Measurements from ENCODE around the gene IPO11. TPM values are rescaled to one million over a fixed set of nuclear protein-coding genes. Genes with fewer than 3 reads are reported as not detected.
"Not testable (repeated sequence)": the region's sequence is repeated elsewhere in the genome, so short reads cannot be mapped to it uniquely, and the experiment has no call there.

Gene IPO11
- polyA plus RNA-seq, 1 donor from 2014 or later, result 5.7 TPM

- H3K27ac Mint-ChIP-seq, result no peak overlapping the region
- H3K4me1 Mint-ChIP-seq, result no peaks in the 10 kb centered on the region
- no peaks in the 10 kb centered on the region for H3K9me3 Mint-ChIP-seq
- H3K27me3 Mint-ChIP-seq, result no peaks in the 10 kb centered on the region
- H3K4me3 Mint-ChIP-seq, result no peak overlapping the region
- peaks cover 7% of the 10 kb centered on the region for H3K36me3 Mint-ChIP-seq
Measured at GRCh38 chr5:62514510-62515119, 102.1 kb downstream of the IPO11 start.

GRCh38 chr5:62520812-62521211, 108.2 kb downstream of the IPO11 start:
- H3K9me3 Mint-ChIP-seq, H3K27me3 Mint-ChIP-seq, H3K4me3 Mint-ChIP-seq: not testable (repeated sequence)
- peak overlapping the region in 1 of 3 donors; percentile 26 for H3K27ac Mint-ChIP-seq
- peaks cover 20% of the 10 kb centered on the region for H3K36me3 Mint-ChIP-seq
- H3K4me1 Mint-ChIP-seq, result peaks cover 7 to 17% (median 9%) of the 10 kb centered on the region in 3 donors

GRCh38 chr5:62521319-62521718, 108.8 kb downstream of the IPO11 start:
- H3K9me3 Mint-ChIP-seq, result no peaks in the 10 kb centered on the region
- peaks cover 20% of the 10 kb centered on the region for H3K36me3 Mint-ChIP-seq
- H3K4me3 Mint-ChIP-seq, result peak overlapping the region in 1 of 4 donors; percentile 25
- no peaks in the 10 kb centered on the region for H3K27me3 Mint-ChIP-seq
- H3K4me1 Mint-ChIP-seq, result peaks cover 7 to 17% (median 9%) of the 10 kb centered on the region in 3 donors
- H3K27ac Mint-ChIP-seq, result peak overlapping the region in 2 of 3 donors; percentile 26 to 82

DNA sequence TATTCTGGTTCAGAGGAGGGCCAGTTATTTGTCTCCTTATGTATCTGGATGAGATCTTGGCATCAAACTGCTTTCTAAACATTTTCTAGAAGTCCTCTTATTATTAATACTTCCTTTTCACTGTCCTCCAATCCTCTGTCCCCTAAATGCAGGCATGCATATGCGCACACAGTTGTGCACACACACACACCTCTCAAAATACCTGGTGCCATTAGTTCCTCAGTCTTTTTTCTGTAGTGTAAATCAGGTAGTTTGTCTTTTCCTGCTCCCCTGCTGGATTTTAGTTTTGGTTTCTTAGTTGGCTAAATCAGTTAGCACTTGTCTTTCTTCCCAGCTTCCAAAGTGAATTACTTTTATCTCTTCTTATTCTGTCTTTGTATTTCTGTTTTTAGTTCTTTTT, 110.2 kb downstream of the IPO11 start:
- Mint-ChIP-seq H3K9me3 (no peaks in the 10 kb centered on the region), H3K36me3 (peaks cover 20% of the 10 kb centered on the region), H3K27me3 (no peaks in the 10 kb centered on the region), H3K4me1 (peaks cover 7 to 17% (median 9%) of the 10 kb centered on the region in 3 donors), H3K27ac (no peak overlapping the region), H3K4me3 (no peak overlapping the region)

GRCh38 chr5:62533597-62533996, 121.0 kb downstream of the IPO11 start:
- Mint-ChIP-seq H3K4me3 (no peak overlapping the region), H3K36me3 (peaks cover 9% of the 10 kb centered on the region), H3K4me1 (no peaks in the 10 kb centered on the region), H3K27ac (no peak overlapping the region), H3K9me3 (no peaks in the 10 kb centered on the region), H3K27me3 (no peaks in the 10 kb centered on the region)

DNA sequence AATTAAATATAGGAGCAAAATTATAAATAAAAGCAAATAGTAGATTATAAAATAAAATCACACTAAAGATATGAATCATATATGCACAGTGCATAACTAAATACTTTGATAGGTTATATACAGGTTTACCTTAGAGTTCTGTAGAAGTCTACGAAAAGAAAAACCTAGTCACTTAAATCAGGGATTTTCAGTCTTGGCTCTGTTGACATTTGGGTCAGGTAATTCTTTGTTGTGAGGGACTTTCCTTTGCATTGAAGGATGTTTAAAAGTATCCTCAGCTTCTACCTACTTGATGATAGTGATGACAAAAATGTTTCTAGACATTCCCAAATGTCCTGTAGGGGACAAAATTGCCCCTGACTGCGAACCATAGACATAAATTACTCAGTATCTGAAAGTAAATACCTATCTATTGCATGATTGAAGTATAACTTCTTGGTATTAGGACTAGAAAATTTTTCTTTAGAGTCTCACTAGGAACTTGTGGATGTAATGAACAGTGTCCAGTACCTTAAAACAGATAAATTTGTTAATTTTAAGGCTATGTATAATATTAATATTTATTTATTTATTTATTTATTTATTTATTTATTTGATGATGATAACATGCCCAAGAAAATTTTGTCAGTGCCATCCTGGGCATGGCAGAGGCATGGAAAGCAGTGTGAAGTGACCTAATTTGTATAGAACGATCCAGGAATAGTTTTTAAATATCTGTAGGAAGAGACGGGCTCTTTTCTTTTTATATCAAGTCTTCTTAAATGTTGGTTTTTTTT, 122.1 kb downstream of the IPO11 start:
- no peaks in the 10 kb centered on the region for H3K27me3 Mint-ChIP-seq
- H3K27ac Mint-ChIP-seq, result no peak overlapping the region
- no peaks in the 10 kb centered on the region for H3K4me1 Mint-ChIP-seq
- no peaks in the 10 kb centered on the region for H3K9me3 Mint-ChIP-seq
- H3K36me3 Mint-ChIP-seq, result peaks cover 11% of the 10 kb centered on the region
- H3K4me3 Mint-ChIP-seq, result no peak overlapping the region

- peaks cover 7% of the 10 kb centered on the region for H3K36me3 Mint-ChIP-seq
Measured at GRCh38 chr5:62536232-62536631, 123.7 kb downstream of the IPO11 start.

GRCh38 chr5:62536783-62537182, 124.2 kb downstream of the IPO11 start:
- H3K9me3 Mint-ChIP-seq, result no peaks in the 10 kb centered on the region
- H3K4me1 Mint-ChIP-seq, result no peaks in the 10 kb centered on the region
- H3K36me3 Mint-ChIP-seq, result peaks cover 6% of the 10 kb centered on the region
- no peak overlapping the region for H3K27ac Mint-ChIP-seq
- no peaks in the 10 kb centered on the region for H3K27me3 Mint-ChIP-seq
- no peak overlapping the region for H3K4me3 Mint-ChIP-seq

More at GRCh38 chr5:62536232-62536631, 123.7 kb downstream of the IPO11 start:
- no peak overlapping the region for H3K27ac Mint-ChIP-seq
- H3K9me3 Mint-ChIP-seq, result no peaks in the 10 kb centered on the region
- no peaks in the 10 kb centered on the region for H3K4me1 Mint-ChIP-seq
- no peak overlapping the region for H3K4me3 Mint-ChIP-seq
- no peaks in the 10 kb centered on the region for H3K27me3 Mint-ChIP-seq

GRCh38 chr5:62538017-62538942, 125.7 kb downstream of the IPO11 start:
- Mint-ChIP-seq H3K9me3 (no peaks in the 10 kb centered on the region), H3K36me3 (peaks cover 4% of the 10 kb centered on the region), H3K27me3 (no peaks in the 10 kb centered on the region), H3K27ac (no peak overlapping the region), H3K4me1 (no peaks in the 10 kb centered on the region), H3K4me3 (no peak overlapping the region)

- no peaks in the 10 kb centered on the region for H3K27me3 Mint-ChIP-seq
Measured at GRCh38 chr5:62542720-62543119, 130.2 kb downstream of the IPO11 start.

DNA sequence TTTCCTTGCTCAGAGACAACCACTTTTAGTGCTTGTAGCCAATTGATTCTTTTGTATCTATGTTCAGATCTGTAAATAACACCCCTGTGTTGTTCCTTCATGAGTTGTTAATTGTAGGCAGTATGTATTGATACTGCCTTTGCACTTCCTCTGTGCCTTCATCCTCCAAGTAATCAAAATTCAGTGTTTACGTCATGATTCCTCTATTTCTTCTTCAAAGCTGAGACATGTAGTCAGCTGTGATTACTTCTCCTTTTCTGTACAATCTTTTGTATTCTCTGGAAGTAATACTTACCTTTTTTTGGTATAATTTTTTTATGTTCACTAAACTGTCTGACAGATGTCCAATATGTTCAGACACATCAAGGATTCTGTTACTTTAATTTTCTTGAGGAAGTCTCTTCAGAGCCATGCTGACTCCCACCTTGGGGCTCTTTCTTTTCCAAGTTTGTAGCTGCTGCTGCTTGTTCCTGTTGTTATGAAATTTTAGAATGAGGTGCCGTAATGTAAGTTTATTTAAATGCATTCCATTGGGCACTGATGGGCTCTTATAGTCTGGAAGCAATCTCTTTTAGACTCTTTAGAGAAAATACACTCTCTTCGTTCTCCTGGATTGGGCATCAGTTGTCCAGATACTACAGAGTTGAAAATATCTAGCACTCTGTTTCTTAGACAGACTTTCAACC, 135.5 kb downstream of the IPO11 start:
- peaks cover 15% of the 10 kb centered on the region for H3K36me3 Mint-ChIP-seq
- no peak overlapping the region for H3K4me3 Mint-ChIP-seq
- H3K4me1 Mint-ChIP-seq, result peaks cover 0 to 11% (median 3%) of the 10 kb centered on the region in 3 donors
- H3K27ac Mint-ChIP-seq, result no peak overlapping the region
- H3K9me3 Mint-ChIP-seq, result peaks cover 0 to 2% (median 0%) of the 10 kb centered on the region in 3 donors
- no peaks in the 10 kb centered on the region for H3K27me3 Mint-ChIP-seq

More at GRCh38 chr5:62542720-62543119, 130.2 kb downstream of the IPO11 start:
- Mint-ChIP-seq H3K9me3 (peaks cover 0 to 2% (median 0%) of the 10 kb centered on the region in 3 donors), H3K4me1 (peaks cover 0 to 6% (median 0%) of the 10 kb centered on the region in 3 donors), H3K27ac (no peak overlapping the region), H3K36me3 (peaks cover 12% of the 10 kb centered on the region), H3K4me3 (no peak overlapping the region)

DNA sequence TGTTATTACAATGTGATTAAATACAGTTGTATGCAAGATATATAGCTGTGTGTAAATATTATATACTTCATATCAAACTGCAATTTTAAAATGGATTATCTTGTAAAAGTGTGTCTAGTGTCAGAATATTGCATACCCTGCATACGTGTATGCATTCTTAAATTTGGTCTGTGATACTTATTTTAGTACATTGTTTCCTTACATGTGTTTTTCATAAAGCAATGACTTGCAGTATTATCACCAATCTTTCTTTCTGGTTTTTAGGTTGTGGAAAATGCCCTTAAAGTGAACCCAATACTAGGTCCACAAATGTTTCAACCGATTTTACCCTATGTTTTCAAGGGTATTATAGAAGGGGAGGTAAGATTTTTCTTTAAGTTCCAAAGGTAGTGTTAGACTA, 137.5 kb downstream of the IPO11 start:
- H3K9me3 Mint-ChIP-seq, result peaks cover 0 to 2% (median 0%) of the 10 kb centered on the region in 3 donors
- H3K4me1 Mint-ChIP-seq, result peaks cover 0 to 11% (median 3%) of the 10 kb centered on the region in 3 donors

GRCh38 chr5:62555930-62556329, 143.4 kb downstream of the IPO11 start:
- Mint-ChIP-seq H3K4me3 (no peak overlapping the region), H3K36me3 (peaks cover 16% of the 10 kb centered on the region)

More for the DNA sequence above, 137.5 kb downstream of the IPO11 start:
- H3K36me3 Mint-ChIP-seq, result peaks cover 9% of the 10 kb centered on the region
- no peaks in the 10 kb centered on the region for H3K27me3 Mint-ChIP-seq
- H3K27ac Mint-ChIP-seq, result no peak overlapping the region
- H3K4me3 Mint-ChIP-seq, result no peak overlapping the region

GRCh38 chr5:62558941-62559340, 146.4 kb downstream of the IPO11 start:
- peaks cover 0 to 3% (median 0%) of the 10 kb centered on the region in 3 donors for H3K4me1 Mint-ChIP-seq
- no peak overlapping the region for H3K4me3 Mint-ChIP-seq
- no peak overlapping the region for H3K27ac Mint-ChIP-seq
- H3K9me3 Mint-ChIP-seq, result no peaks in the 10 kb centered on the region
- peaks cover 17% of the 10 kb centered on the region for H3K36me3 Mint-ChIP-seq
- H3K27me3 Mint-ChIP-seq, result no peaks in the 10 kb centered on the region

More at GRCh38 chr5:62555930-62556329, 143.4 kb downstream of the IPO11 start:
- H3K4me1 Mint-ChIP-seq, result peaks cover 0 to 1% (median 0%) of the 10 kb centered on the region in 3 donors
- H3K9me3 Mint-ChIP-seq, result no peaks in the 10 kb centered on the region
- no peaks in the 10 kb centered on the region for H3K27me3 Mint-ChIP-seq
- H3K27ac Mint-ChIP-seq, result no peak overlapping the region

All from IgD-negative memory B cell (primary cell).